Muscle of leg (tissue), 16 donors: ENCODE data around the gene CPA4. TPM values are rescaled to one million over a fixed set of nuclear protein-coding genes. Genes with fewer than 3 reads are reported as not detected.
A peak's percentile ranks its signal among the peaks of the same experiment; 100 is the strongest.
"Not testable (repeated sequence)": the region's sequence is repeated elsewhere in the genome, so short reads cannot be mapped to it uniquely, and the experiment has no call there.

Experiments
- DNase-seq: peaks from one replicate; pipeline ENCODE4 v3.0.0; 2013
- H3K27ac ChIP-seq: one replicate; pipeline ENCODE4 v1.5.1; 2013; ENCODE audit warnings: mild to moderate bottlenecking, low read length, control low read depth
- H3K27me3 ChIP-seq: one replicate; pipeline ENCODE4 v1.6.1; 2013; ENCODE audit warnings: low read length; ENCODE audit not compliant: control insufficient read depth, insufficient read depth
- H3K36me3 ChIP-seq: one replicate; pipeline ENCODE4 v1.6.1; 2013; ENCODE audit warnings: low read length; ENCODE audit not compliant: control insufficient read depth, insufficient read depth
- H3K4me1 ChIP-seq: one replicate; pipeline ENCODE4 v1.6.1; 2013; ENCODE audit warnings: low read length; ENCODE audit not compliant: control insufficient read depth, insufficient read depth
- H3K4me3 ChIP-seq: one replicate; pipeline ENCODE4 v1.5.1; 2013; ENCODE audit warnings: low read length, control low read depth
- H3K9me3 ChIP-seq: replicated peaks from 2 replicates; pipeline ENCODE4 v1.6.1; 2013; ENCODE audit warnings: low read depth, low read length; ENCODE audit not compliant: control insufficient read depth
- WGBS: methylation state at CpG from one replicate; pipeline ENCODE4 v1.1.5; 2013; ENCODE audit warnings: missing lambda C conversion rate; ENCODE audit not compliant: insufficient coverage; 5-methylcytosine and 5-hydroxymethylcytosine counted together
- long read RNA-seq, 11 donors: transcript quantifications; one replicate each; lab custom pipeline, GENCODE V29; 2026
- polyA plus RNA-seq, 8 donors: library from polyadenylated mRNA; unstranded; fragments of 120-200 nt; gene quantifications; one replicate each; pipeline versions ENCODE4 v1.2.1 to v1.2.3, GENCODE V29; 2013; ENCODE audit warnings: inconsistent platforms in 1 of 8, low replicate concordance in 1 of 8; ENCODE audit not compliant: insufficient read length in 8 of 8, insufficient read depth in 1 of 8
- total RNA-seq: library from RNA; stranded (reverse); fragments of 120-200 nt; gene quantifications from one replicate; pipeline ENCODE4 v1.2.4, GENCODE V29; 2013

CPA4 gene
- total RNA-seq (2.0 TPM), polyA plus RNA-seq (1 to 10 TPM in 7 of 8 donors, under 1 TPM in 1; 0.87 to 3.1 (median 1.3) TPM)
- long read RNA-seq, donor 1: 0 reads
- long read RNA-seq, donor 2: 0 reads
- long read RNA-seq, donor 3: 0 reads
- long read RNA-seq, donor 4: 0 reads
- long read RNA-seq, donor 5: 0 reads
- long read RNA-seq, donor 6: 0 reads
- long read RNA-seq, donor 7: 0 reads
- long read RNA-seq, donor 8: 0 reads
- long read RNA-seq, donor 9: 0 reads
- long read RNA-seq, donor 10: 0 reads
- long read RNA-seq, donor 11: 0 reads

GRCh38 chr7:130292682-130293257 lies at the start of gene CPA4:
Gene CPA4 (plus strand): TSS chr7:130293161. CDS start chr7:130293181, 20 bp downstream.
- Histone ChIP-seq H3K4me1 (peaks cover 29% of the 10 kb centered on the region), H3K4me3 (no peak within 1 kb of the TSS), H3K27me3 (no peaks in the 10 kb centered on the region), H3K27ac (peak within 1 kb of the TSS; percentile 74), H3K36me3 (no peaks in the 10 kb centered on the region), H3K9me3 (no peaks in the 10 kb centered on the region)
- peak; percentile 88 for DNase-seq
- WGBS: 80% methylated on average over 1 of the region's 1 CpG

- H3K9me3 ChIP-seq, H3K27me3 ChIP-seq, H3K4me1 ChIP-seq, H3K4me3 ChIP-seq, H3K36me3 ChIP-seq: not testable (repeated sequence)
- H3K27ac ChIP-seq: peak overlapping the region; percentile 57
- DNase-seq: peak; percentile 86
- 0% methylated on average over 1 of the region's 1 CpG for WGBS
Measured at GRCh38 chr7:130243486-130243885, 49.5 kb upstream of the CPA4 start.

- DNase-seq, H3K9me3 ChIP-seq, H3K4me1 ChIP-seq, H3K36me3 ChIP-seq, H3K27ac ChIP-seq, H3K27me3 ChIP-seq, H3K4me3 ChIP-seq: not testable (repeated sequence)
- no CpG with 5 or more reads among the region's 1 CpG for WGBS
Measured at GRCh38 chr7:130246491-130246890, 46.5 kb upstream of the CPA4 start.

- H3K27ac ChIP-seq, H3K27me3 ChIP-seq, H3K36me3 ChIP-seq, H3K4me3 ChIP-seq, DNase-seq, H3K9me3 ChIP-seq, H3K4me1 ChIP-seq: not testable (repeated sequence)
- WGBS: 80% methylated on average over 1 of the region's 5 CpGs
Measured at GRCh38 chr7:130248842-130249241, 44.1 kb upstream of the CPA4 start.

- H3K36me3 ChIP-seq, H3K27me3 ChIP-seq, DNase-seq, H3K27ac ChIP-seq, H3K4me3 ChIP-seq, H3K4me1 ChIP-seq, H3K9me3 ChIP-seq: not testable (repeated sequence)
- no CpG with 5 or more reads among the region's 3 CpGs for WGBS
Measured at GRCh38 chr7:130249626-130250025, 43.3 kb upstream of the CPA4 start.

- no peak for DNase-seq
- H3K9me3 ChIP-seq: peaks cover 26% of the 10 kb centered on the region
- H3K4me1 ChIP-seq: no peaks in the 10 kb centered on the region
- 71% methylated on average over 5 of the region's 6 CpGs for WGBS
- H3K4me3 ChIP-seq: no peak overlapping the region
- H3K27ac ChIP-seq: no peak overlapping the region
- H3K27me3 ChIP-seq: no peaks in the 10 kb centered on the region
- H3K36me3 ChIP-seq: no peaks in the 10 kb centered on the region
Measured at GRCh38 chr7:130254555-130254954, 38.4 kb upstream of the CPA4 start.

GRCh38 chr7:130256704-130257103 lies 36.3 kb upstream of the CPA4 start:
- WGBS: 100% methylated on average over 1 of the region's 2 CpGs
- peaks cover 43% of the 10 kb centered on the region for H3K9me3 ChIP-seq

GRCh38 chr7:130258494-130259078 lies 34.4 kb upstream of the CPA4 start:
- DNase-seq: no peak
- WGBS: no CpG with 5 or more reads among the region's 1 CpG
- peaks cover 6% of the 10 kb centered on the region for H3K4me1 ChIP-seq
- no peak overlapping the region for H3K27ac ChIP-seq
- H3K36me3 ChIP-seq: no peaks in the 10 kb centered on the region
- peaks cover 43% of the 10 kb centered on the region for H3K9me3 ChIP-seq
- no peaks in the 10 kb centered on the region for H3K27me3 ChIP-seq
- H3K4me3 ChIP-seq: no peak overlapping the region

More at GRCh38 chr7:130256704-130257103, 36.3 kb upstream of the CPA4 start:
- Histone ChIP-seq H3K27ac (no peak overlapping the region), H3K27me3 (no peaks in the 10 kb centered on the region), H3K36me3 (no peaks in the 10 kb centered on the region), H3K4me3 (no peak overlapping the region), H3K4me1 (no peaks in the 10 kb centered on the region)
- no peak for DNase-seq

GRCh38 chr7:130262448-130262847 lies 30.5 kb upstream of the CPA4 start:
- H3K9me3 ChIP-seq: peaks cover 27% of the 10 kb centered on the region
- H3K36me3 ChIP-seq: no peaks in the 10 kb centered on the region
- H3K4me1 ChIP-seq: peaks cover 6% of the 10 kb centered on the region
- no peaks in the 10 kb centered on the region for H3K27me3 ChIP-seq
- H3K27ac ChIP-seq: no peak overlapping the region
- DNase-seq: peak; percentile 31
- no peak overlapping the region for H3K4me3 ChIP-seq
- WGBS: 72% methylated on average over 2 of the region's 2 CpGs

GRCh38 chr7:130263130-130263529 lies 29.8 kb upstream of the CPA4 start:
- Histone ChIP-seq H3K4me1 (peaks cover 6% of the 10 kb centered on the region), H3K27me3 (no peaks in the 10 kb centered on the region), H3K27ac (no peak overlapping the region), H3K9me3 (peaks cover 23% of the 10 kb centered on the region), H3K36me3 (no peaks in the 10 kb centered on the region), H3K4me3 (no peak overlapping the region)
- 29% methylated on average over 1 of the region's 2 CpGs for WGBS
- peak; percentile 30 for DNase-seq
